H1 (cell line): ENCODE data around the gene CLCNKB. TPM values are rescaled to one million over a fixed set of nuclear protein-coding genes. Genes with fewer than 3 reads are reported as not detected.
A peak's percentile ranks its signal among the peaks of the same experiment; 100 is the strongest.

Experiments used
- CTCF ChIA-PET: fragments of 300-600 bp; sonication (Branson Sonifier 250); formaldehyde crosslinking; loops from one replicate; lab custom pipeline; 2021; ENCODE audit not compliant: partially characterized antibody; lab: Charles Lee
- POLR2A ChIA-PET: fragments of 300-600 bp; sonication (Branson Sonifier 250); formaldehyde crosslinking; loops from one replicate; lab custom pipeline; 2021; ENCODE audit warnings: inconsistent platforms; ENCODE audit not compliant: partially characterized antibody; lab: Charles Lee
- DNase-seq, 2 experiments: peaks; one replicate each; pipeline versions ENCODE4 v3.0.0 to v3.0.0-alpha.2; 2010 to 2022; ENCODE audit warnings: low spot score in 2 of 2, low read depth in 1 of 2, mixed read lengths in 1 of 2
- FAIRE-seq: peaks from 2 replicates; lab custom pipeline; 2011; peaks lifted over from hg19 to GRCh38; lab: Jason Lieb, UNC
- H2AFZ ChIP-seq: 2 replicates; pipeline ENCODE4 v1.8.1; 2012; ENCODE audit warnings: low read length, inconsistent platforms
- H2AK5ac ChIP-seq: 2 replicates; pipeline ENCODE4 v1.6.1; 2013; ENCODE audit warnings: low read depth, low read length
- H2BK120ac ChIP-seq: replicated peaks from 2 replicates; pipeline ENCODE3; 2013; ENCODE audit warnings: low read depth, low read length, inconsistent platforms
- H2BK12ac ChIP-seq: 2 replicates; pipeline ENCODE4 v1.6.1; 2013; ENCODE audit warnings: low read depth, low read length
- H2BK15ac ChIP-seq: 2 replicates; pipeline ENCODE4 v1.6.1; 2013; ENCODE audit warnings: low read length
- H2BK20ac ChIP-seq: 2 replicates; pipeline ENCODE4 v1.6.1; 2013; ENCODE audit warnings: low read length
- H2BK5ac ChIP-seq: 2 replicates; pipeline ENCODE4 v1.6.1; 2013; ENCODE audit warnings: low read depth, low read length
- H3K14ac ChIP-seq: 2 replicates; pipeline ENCODE4 v1.6.1; 2013; ENCODE audit warnings: inconsistent platforms; ENCODE audit not compliant: insufficient read length
- H3K18ac ChIP-seq: 2 replicates; pipeline ENCODE4 v1.6.1; 2013; ENCODE audit warnings: low read length; ENCODE audit errors: extremely low read depth
- H3K23ac ChIP-seq: 2 replicates; pipeline ENCODE4 v1.6.1; 2013; ENCODE audit warnings: inconsistent platforms; ENCODE audit not compliant: insufficient read length
- H3K23me2 ChIP-seq: 2 replicates; pipeline ENCODE4 v1.6.1; 2013; ENCODE audit warnings: low read depth, low read length
- H3K27ac ChIP-seq: 2 replicates; pipeline ENCODE4 v1.6.1; 2011; ENCODE audit warnings: low read depth, low read length, inconsistent platforms
- H3K27me3 ChIP-seq, 4 experiments: replicated peaks in 1 of 4; 1 replicate in 1 of 4; 2 replicates in 3 of 4; pipeline versions ENCODE4 v1.6.1 to v1.8.1; 2011 to 2013; ENCODE audit warnings: low read length in 3 of 4, mild to moderate bottlenecking in 3 of 4, inconsistent platforms in 2 of 4, mixed read lengths in 2 of 4, moderate library complexity in 1 of 4; ENCODE audit not compliant: control insufficient read depth in 3 of 4, insufficient read depth in 3 of 4; ENCODE audit errors: extremely low read depth in 1 of 4
- H3K36me3 ChIP-seq, 4 experiments: 2 replicates each; pipeline versions ENCODE4 v1.6.1 to v1.8.1; 2011 to 2013; ENCODE audit warnings: mild to moderate bottlenecking in 4 of 4, low read length in 3 of 4, moderate library complexity in 2 of 4, control low read depth in 1 of 4, inconsistent platforms in 1 of 4; ENCODE audit not compliant: insufficient read depth in 4 of 4, control insufficient read depth in 2 of 4
- H3K4ac ChIP-seq: replicated peaks from 2 replicates; pipeline ENCODE3; 2013; ENCODE audit warnings: low read length, low read depth, mixed read lengths, inconsistent platforms; ENCODE audit not compliant: insufficient read length
- H3K4me1 ChIP-seq, 4 experiments: replicated peaks in 1 of 4; 1 replicate in 1 of 4; 2 replicates in 3 of 4; pipeline versions ENCODE4 v1.6.1 to v1.8.1; 2011 to 2013; ENCODE audit warnings: low read length in 3 of 4, inconsistent platforms in 2 of 4, mixed read lengths in 1 of 4; ENCODE audit not compliant: insufficient read depth in 4 of 4, control insufficient read depth in 3 of 4
- H3K4me2 ChIP-seq, 2 experiments: 2 replicates each; pipeline versions ENCODE4 v1.6.1 to v1.8.1; 2011 to 2013; ENCODE audit warnings: low read depth in 2 of 2, low read length in 2 of 2, control low read depth in 1 of 2, inconsistent platforms in 1 of 2, mild to moderate bottlenecking in 1 of 2; ENCODE audit not compliant: insufficient read depth in 1 of 2
- H3K4me3 ChIP-seq, 4 experiments: fragments of 200-600, 300-600 bp in 1 of 4; sonication (generic), shearing (Covaris generic), sonication (Bioruptor Twin) in 1 of 4; 2 replicates each; pipeline versions ENCODE4 v1.5.1 to v1.8.1; 2011 to 2016; ENCODE audit warnings: low read length in 4 of 4, low read depth in 3 of 4, control low read depth in 2 of 4, inconsistent platforms in 2 of 4, mild to moderate bottlenecking in 2 of 4, mixed read lengths in 1 of 4, moderate library complexity in 1 of 4; ENCODE audit not compliant: insufficient read depth in 2 of 4; ENCODE audit errors: extremely low read depth in 1 of 4
- H3K56ac ChIP-seq: replicated peaks from 2 replicates; pipeline ENCODE3; 2013; ENCODE audit warnings: low read depth, mild to moderate bottlenecking, mixed read lengths, low read length, inconsistent platforms; ENCODE audit not compliant: insufficient read length
- H3K79me1 ChIP-seq: 2 replicates; pipeline ENCODE4 v1.6.1; 2013; ENCODE audit warnings: low read depth, low read length, control low read depth
- H3K79me2 ChIP-seq, 2 experiments: 2 replicates each; pipeline versions ENCODE4 v1.6.1 to v1.8.1; 2012 to 2013; ENCODE audit warnings: low read length in 2 of 2, mild to moderate bottlenecking in 2 of 2, inconsistent platforms in 1 of 2; ENCODE audit not compliant: insufficient read depth in 2 of 2, control insufficient read depth in 1 of 2
- H3K9ac ChIP-seq, 4 experiments: replicated peaks in 1 of 4; 1 replicate in 1 of 4; 2 replicates in 3 of 4; pipeline versions ENCODE4 v1.6.1 to v1.8.1; 2011 to 2013; ENCODE audit warnings: low read depth in 3 of 4, low read length in 3 of 4, control low read depth in 2 of 4, mild to moderate bottlenecking in 2 of 4, moderate library complexity in 2 of 4, inconsistent platforms in 1 of 4; ENCODE audit errors: extremely low read depth in 1 of 4
- H3K9me3 ChIP-seq, 2 experiments: 2 replicates each; pipeline versions ENCODE4 v1.6.1 to v1.8.1; 2012 to 2013; ENCODE audit warnings: mild to moderate bottlenecking in 2 of 2, moderate library complexity in 2 of 2, control low read depth in 1 of 2, inconsistent platforms in 1 of 2, low read depth in 1 of 2, low read length in 1 of 2, mixed read lengths in 1 of 2; ENCODE audit not compliant: insufficient read depth in 2 of 2
- H4K20me1 ChIP-seq, 2 experiments: replicated peaks in 1 of 2; 2 replicates each; pipeline versions ENCODE3 to v1.8.1; 2011 to 2013; ENCODE audit warnings: inconsistent platforms in 2 of 2, low read length in 2 of 2, mild to moderate bottlenecking in 1 of 2; ENCODE audit not compliant: insufficient read depth in 2 of 2, control insufficient read depth in 1 of 2
- H4K5ac ChIP-seq: 2 replicates; pipeline ENCODE4 v1.6.1; 2013; ENCODE audit warnings: low read length, low read depth, mixed read lengths, inconsistent platforms; ENCODE audit not compliant: insufficient read length
- H4K8ac ChIP-seq: 2 replicates; pipeline ENCODE4 v1.8.0; 2013; ENCODE audit warnings: mild to moderate bottlenecking, moderate library complexity, low read length, inconsistent platforms; ENCODE audit not compliant: insufficient read depth; ENCODE audit errors: extremely low read depth
- H4K91ac ChIP-seq: replicated peaks from 2 replicates; pipeline ENCODE3; 2013; ENCODE audit warnings: low read length, mixed read lengths, inconsistent platforms; ENCODE audit not compliant: insufficient read length
- CHD2 ChIP-seq: IDR thresholded peaks from 2 replicates; pipeline ENCODE4 v1.6.1; 2012; ENCODE audit warnings: low read length, improper control_type of control experiment
- EP300 ChIP-seq, 2 experiments: IDR thresholded peaks; 1 replicate in 1 of 2; 2 replicates in 1 of 2; pipeline ENCODE4 v1.6.1; 2011 to 2012; ENCODE audit warnings: low read depth in 2 of 2, low read length in 2 of 2, mild to moderate bottlenecking in 2 of 2, borderline replicate concordance in 1 of 2, inconsistent platforms in 1 of 2, moderate library complexity in 1 of 2
- EZH2 ChIP-seq: fragments of 200-600 bp; sonication (generic); IDR thresholded peaks from 2 replicates; pipeline ENCODE4 v1.7.1; 2012; ENCODE audit warnings: low read depth, mild to moderate bottlenecking, moderate library complexity, low read length, inconsistent platforms; ENCODE audit not compliant: severe bottlenecking
- FOSL1 ChIP-seq: IDR thresholded peaks from 2 replicates; pipeline ENCODE4 v1.6.1; 2011; ENCODE audit warnings: mild to moderate bottlenecking, low read depth, low read length, moderate library complexity; ENCODE audit not compliant: insufficient read depth
- KDM5A ChIP-seq: fragments of 200-600 bp; IDR thresholded peaks from 2 replicates; pipeline ENCODE4 v1.7.1; 2012; ENCODE audit warnings: mild to moderate bottlenecking, low read length, inconsistent platforms, mixed read lengths
- RAD21 ChIP-seq, 2 experiments: IDR thresholded peaks in 1 of 2; conservative IDR thresholded peaks in 1 of 2; 2 replicates each; pipeline ENCODE4 v1.6.1; 2011; ENCODE audit warnings: low read depth in 2 of 2, low read length in 2 of 2, improper control_type of control experiment in 1 of 2, inconsistent platforms in 1 of 2, mild to moderate bottlenecking in 1 of 2, moderate library complexity in 1 of 2
- RBBP5 ChIP-seq: IDR thresholded peaks from 2 replicates; pipeline ENCODE4 v1.7.1; 2012; ENCODE audit warnings: low read depth, mild to moderate bottlenecking, inconsistent platforms, low read length, moderate library complexity, borderline replicate concordance
- SAP30 ChIP-seq: fragments of 300-600 bp; sonication (generic); IDR thresholded peaks from 2 replicates; pipeline ENCODE4 v1.7.1; 2012; ENCODE audit warnings: low read length, moderate library complexity, mild to moderate bottlenecking, inconsistent platforms; ENCODE audit not compliant: insufficient read depth, insufficient replicate concordance
- TEAD4 ChIP-seq: IDR thresholded peaks from 2 replicates; pipeline ENCODE4 v1.6.1; 2012; ENCODE audit warnings: low read depth, low read length, inconsistent platforms, mixed read lengths
- WGBS, 2 experiments: shearing (Covaris generic) in 1 of 2; methylation state at CpG; one replicate each; pipeline versions ENCODE4 v1.1.6 to v1.1.7; 2013 to 2015; ENCODE audit warnings: low lambda C conversion rate in 2 of 2, mixed read lengths in 2 of 2, inconsistent platforms in 1 of 2, low coverage in 1 of 2, missing lambda C conversion rate in 1 of 2; ENCODE audit not compliant: insufficient replicate concordance in 2 of 2, insufficient coverage in 1 of 2, insufficient read length in 1 of 2; ENCODE audit errors: extremely low coverage in 1 of 2, missing lambda C conversion rate in 1 of 2; 5-methylcytosine and 5-hydroxymethylcytosine counted together
- polyA plus RNA-seq, 7 experiments: library from polyadenylated mRNA; depleted of rRNA in 3 of 7; stranded (reverse) in 5 of 7; unstranded in 2 of 7; fragments of >200 nt in 5 of 7; fragments of 200-250 nt in 2 of 7; gene quantifications; 1 replicate in 5 of 7; 2 replicates in 1 of 7; 4 replicates in 1 of 7; pipeline versions ENCODE4 v1.2.1 to v1.2.3, GENCODE V29; 2011 to 2013; ENCODE audit warnings: missing spikeins in 2 of 7, mixed read lengths in 2 of 7
- total RNA-seq: library from RNA; stranded (reverse); fragmentation: NEBNext Ultra II Directional; extraction: Animal tissue kit (Norgen Biotek cat#: 25700); gene quantifications from 2 replicates; pipeline ENCODE4 v1.2.1, GENCODE V29; 2021

Gene CLCNKB
- total and polyA plus RNA-seq, 2 of the 8 experiments (the other 6 are each of a cell fraction or from before 2014, with no cell fraction given): 1.2 to 3.5 TPM

DNA sequence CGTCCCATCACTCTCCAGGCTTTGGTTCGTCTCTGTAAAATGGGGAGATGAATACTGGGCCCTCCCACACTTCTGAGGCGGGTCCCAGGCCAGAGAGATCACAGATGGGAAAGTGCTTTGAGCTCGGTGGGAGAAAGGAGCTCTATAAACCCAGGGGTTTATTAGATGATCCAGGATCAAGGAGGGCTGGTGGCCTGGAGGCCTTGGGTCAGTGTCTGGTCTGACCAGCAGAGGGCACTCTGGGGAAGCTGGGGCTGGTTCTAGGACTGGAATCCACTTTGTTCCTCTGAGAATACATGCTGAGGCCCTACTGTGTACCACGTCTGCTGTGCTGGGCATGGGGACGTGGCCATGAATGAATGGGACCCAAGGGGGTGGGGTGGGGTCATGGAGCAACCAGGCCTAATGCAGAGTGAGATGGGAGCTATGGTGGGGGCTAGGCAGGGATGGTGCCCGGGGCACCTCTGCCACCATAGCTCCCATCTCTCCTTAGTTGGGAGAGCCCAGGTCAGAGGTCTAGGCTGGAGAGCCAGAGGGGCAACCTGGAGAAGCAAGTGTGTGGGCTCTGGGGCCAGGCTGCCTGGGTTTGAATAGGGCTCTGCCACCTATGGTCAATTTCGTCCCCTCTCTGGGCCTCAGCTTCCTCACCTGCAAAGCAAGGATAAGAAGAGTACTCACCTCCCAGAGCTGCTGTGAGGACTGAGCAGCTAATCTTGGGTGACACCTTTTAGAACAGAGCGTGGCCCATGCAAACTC is 38.9 kb downstream of the CLCNKB start:
- WGBS, 2 experiments: 61% methylated on average over 8 of the region's 9 CpGs; no CpG with 5 or more reads in 1 of the 2 experiments
- Histone ChIP-seq H2BK20ac (peak overlapping the region; percentile 34; the same call in 1 of the 2 replicates), H3K4ac (peak overlapping the region; percentile 36), H4K91ac (no peak overlapping the region), H2BK15ac (0 out of 2 replicates have a peak overlapping the region, but pooled peaks have one; percentile 81), H2AFZ (no peak overlapping the region), H2BK120ac (no peak overlapping the region), H3K4me3 (no peak overlapping the region), H2BK5ac (no peak overlapping the region), H3K79me2 (no peaks in the 10 kb centered on the region), H3K27ac (no peak overlapping the region), H3K79me1 (no peaks in the 10 kb centered on the region), H4K5ac (no peak overlapping the region), H3K9me3 (no peaks in the 10 kb centered on the region), H2BK12ac (peak overlapping the region; percentile 95), H3K23me2 (no peaks in the 10 kb centered on the region), H3K4me1 (peaks cover 0 to 5% (median 2%) of the 10 kb centered on the region in 4 experiments; a peak in 1 of 7 replicates), H4K8ac (0 out of 2 replicates have a peak overlapping the region, but pooled peaks have one; percentile 37), H3K27me3 (no peaks in the 10 kb centered on the region), H3K4me2 (no peak overlapping the region), H3K14ac (no peak overlapping the region), H3K23ac (no peak overlapping the region), H3K18ac (no peak overlapping the region), H3K56ac (no peak overlapping the region), H2AK5ac (no peak overlapping the region), H3K9ac (no peak overlapping the region), H4K20me1 (peaks cover 0 to 1% of the 10 kb centered on the region in 2 experiments), H3K36me3 (no peaks in the 10 kb centered on the region)
- DNase-seq (peak; percentile 57 to 95), FAIRE-seq (peak; percentile 62)
- ChIA-PET CTCF (interaction anchor here (0.5 to 21.9 kb wide), 42 partner anchors 10 to 293 kb away, joined by 3 to 569 read pairs (median 6); partner anchors contain the start of genes ARHGEF19, CPLANE2, EPHA2 and FAM131C), POLR2A (interaction anchor here (1.6 to 3.4 kb wide), 6 partner anchors 37 to 108 kb away, joined by 5 to 13 read pairs (median 6); partner anchors contain the start of gene EPHA2)
- no peak for TF ChIP-seq RBBP5
- 0 out of 2 replicates have a peak, but pooled peaks have one; percentile 30 for TF ChIP-seq TEAD4
- no peak for TF ChIP-seq EP300 (IDR thresholded peaks at IDR 0.05; ENCODE audit: borderline replicate concordance in 1 of 2, low read depth in 2 of 2, low read length in 2 of 2)
- peak; percentile 88 to 91 for TF ChIP-seq RAD21 (IDR thresholded peaks at IDR 0.05 in 1 of 2, conservative IDR thresholded peaks at IDR 0.05 in 1 of 2; ENCODE audit: low read depth in 2 of 2, low read length in 2 of 2)
- TF ChIP-seq FOSL1: no peak
- no peak for TF ChIP-seq CHD2
- no peak for TF ChIP-seq KDM5A
- TF ChIP-seq EZH2: no peak
- no peak for TF ChIP-seq SAP30
